ENCODE measurements around the gene SIRT7. TPM values are rescaled to one million over a fixed set of nuclear protein-coding genes. Genes with fewer than 3 reads are reported as not detected.

SIRT7 gene
- total RNA-seq, 1 donor from 2014 or later = 30.2 TPM

DNA sequence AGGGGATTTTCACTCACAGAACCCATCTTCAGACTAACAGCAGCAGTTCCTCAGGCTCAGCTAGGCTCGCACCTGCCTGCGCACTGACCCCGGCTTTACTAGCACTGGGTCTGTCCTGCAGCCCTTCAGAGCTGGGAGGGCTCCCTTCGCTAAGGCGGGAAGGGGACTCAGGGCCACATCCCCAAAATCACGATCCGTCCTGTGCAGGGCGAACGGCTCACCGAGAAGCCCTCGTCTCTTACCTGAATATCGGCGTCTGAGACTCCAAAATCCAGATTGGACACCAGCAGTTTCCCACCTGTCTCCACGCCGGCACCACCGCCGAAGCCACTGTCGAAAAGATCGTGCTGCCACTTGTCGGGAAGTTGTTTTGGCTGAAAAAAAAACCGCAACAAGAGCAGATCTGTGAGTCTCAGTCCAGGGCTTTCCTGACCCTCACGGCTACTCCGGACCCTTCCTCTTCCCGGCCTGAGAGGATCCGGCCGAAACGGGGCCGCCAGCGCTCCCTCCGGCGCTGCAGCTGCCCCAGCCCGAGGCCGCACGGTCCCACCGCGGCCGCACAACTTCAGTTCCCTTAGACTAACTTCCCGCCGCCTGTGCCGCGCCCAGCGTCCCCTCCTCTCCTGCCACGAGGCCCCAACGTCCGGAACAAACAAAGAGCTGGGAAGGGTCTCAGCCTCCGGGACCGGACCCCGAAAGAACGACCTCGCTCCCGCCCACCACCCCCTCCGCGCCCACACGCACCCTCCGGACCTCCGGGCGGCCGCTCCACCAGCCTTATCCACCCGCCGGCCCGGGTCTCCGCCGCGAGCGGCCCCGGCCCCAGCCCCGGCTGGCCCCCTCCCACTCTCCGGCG is 27.3 kb downstream of the SIRT7 start:
- no peak for FAIRE-seq
- no peaks in the 10 kb centered on the region for H3K27me3 Mint-ChIP-seq (ENCODE audit: low read depth, unreplicated experiment)

DNA sequence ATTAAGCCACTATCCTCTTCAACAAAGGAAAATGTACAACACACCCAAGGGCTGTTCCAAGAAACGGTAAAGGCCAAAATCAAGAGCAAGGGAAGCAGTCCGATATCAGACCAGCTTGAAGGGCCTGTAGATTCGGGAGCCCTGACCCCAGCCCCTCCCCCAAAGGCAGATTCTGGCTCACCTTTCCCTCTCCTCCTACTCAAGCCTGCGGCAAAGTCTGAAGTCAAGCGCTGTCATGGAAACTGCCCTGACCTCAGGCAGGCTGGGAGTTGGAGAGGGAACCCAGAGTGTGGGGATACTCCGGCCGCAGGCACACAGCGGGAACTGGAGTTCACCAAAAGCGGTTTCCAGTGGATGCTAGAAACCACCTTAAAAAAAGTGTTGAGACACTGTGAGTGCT is 28.4 kb downstream of the SIRT7 start:
- Histone ChIP-seq H3K4me3 (ENCODE audit: insufficient read depth, low read depth, low read length) (peak overlapping the region; percentile 93), H3K36me3 (ENCODE audit: insufficient read depth, low read length) (peaks cover 33% of the 10 kb centered on the region), H3K79me2 (ENCODE audit: insufficient read depth, low read length) (peaks cover 88% of the 10 kb centered on the region), H3K4me1 (ENCODE audit: insufficient read depth, low read length) (peaks cover 32% of the 10 kb centered on the region), H3K9me3 (ENCODE audit: insufficient read depth, low read depth, low read length) (no peaks in the 10 kb centered on the region), H3K9ac (ENCODE audit: low read length) (peak overlapping the region; percentile 97), H3K27ac (ENCODE audit: low read depth, low read length) (no peak overlapping the region), H3K4me2 (ENCODE audit: low read length) (peak overlapping the region; percentile 99), H3K27me3 (ENCODE audit: insufficient read depth, low read length) (no peaks in the 10 kb centered on the region), H4K20me1 (ENCODE audit: insufficient read depth, low read length) (peaks cover 57% of the 10 kb centered on the region), H2AFZ (ENCODE audit: low read depth, low read length) (no peak overlapping the region)
- Mint-ChIP-seq H3K4me3 (ENCODE audit: unreplicated experiment) (peak overlapping the region; percentile 93), H3K36me3 (ENCODE audit: low read depth, unreplicated experiment) (peaks cover 15% of the 10 kb centered on the region), H3K27me3 (ENCODE audit: low read depth, unreplicated experiment) (no peaks in the 10 kb centered on the region), H3K4me1 (ENCODE audit: low read depth, unreplicated experiment) (peaks cover 29% of the 10 kb centered on the region), H3K9me3 (ENCODE audit: unreplicated experiment) (no peaks in the 10 kb centered on the region), H3K27ac (ENCODE audit: unreplicated experiment) (no peak overlapping the region)
- DNase-seq (ENCODE audit: low read depth) (no peak), FAIRE-seq (no peak)
- no peak for TF ChIP-seq EZH2 (IDR thresholded peaks at IDR 0.05; ENCODE audit: insufficient read depth, low read length)
- TF ChIP-seq, protein P1, sequence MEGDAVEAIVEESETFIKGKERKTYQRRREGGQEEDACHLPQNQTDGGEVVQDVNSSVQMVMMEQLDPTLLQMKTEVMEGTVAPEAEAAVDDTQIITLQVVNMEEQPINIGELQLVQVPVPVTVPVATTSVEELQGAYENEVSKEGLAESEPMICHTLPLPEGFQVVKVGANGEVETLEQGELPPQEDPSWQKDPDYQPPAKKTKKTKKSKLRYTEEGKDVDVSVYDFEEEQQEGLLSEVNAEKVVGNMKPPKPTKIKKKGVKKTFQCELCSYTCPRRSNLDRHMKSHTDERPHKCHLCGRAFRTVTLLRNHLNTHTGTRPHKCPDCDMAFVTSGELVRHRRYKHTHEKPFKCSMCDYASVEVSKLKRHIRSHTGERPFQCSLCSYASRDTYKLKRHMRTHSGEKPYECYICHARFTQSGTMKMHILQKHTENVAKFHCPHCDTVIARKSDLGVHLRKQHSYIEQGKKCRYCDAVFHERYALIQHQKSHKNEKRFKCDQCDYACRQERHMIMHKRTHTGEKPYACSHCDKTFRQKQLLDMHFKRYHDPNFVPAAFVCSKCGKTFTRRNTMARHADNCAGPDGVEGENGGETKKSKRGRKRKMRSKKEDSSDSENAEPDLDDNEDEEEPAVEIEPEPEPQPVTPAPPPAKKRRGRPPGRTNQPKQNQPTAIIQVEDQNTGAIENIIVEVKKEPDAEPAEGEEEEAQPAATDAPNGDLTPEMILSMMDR (IDR thresholded peaks at IDR 0.05; ENCODE audit: insufficient read depth, low read depth, low read length) = no peak

More for the DNA sequence above, 27.3 kb downstream of the SIRT7 start:
- H3K9me3 Mint-ChIP-seq (ENCODE audit: unreplicated experiment) = no peaks in the 10 kb centered on the region
- DNase-seq (ENCODE audit: low read depth) = no peak
- H3K27ac Mint-ChIP-seq (ENCODE audit: unreplicated experiment) = peak overlapping the region; percentile 94
- Histone ChIP-seq H3K27me3 (ENCODE audit: insufficient read depth, low read length) (no peaks in the 10 kb centered on the region), H4K20me1 (ENCODE audit: insufficient read depth, low read length) (peaks cover 46% of the 10 kb centered on the region), H3K9ac (ENCODE audit: low read length) (peak overlapping the region; percentile 97), H3K9me3 (ENCODE audit: insufficient read depth, low read depth, low read length) (no peaks in the 10 kb centered on the region), H3K36me3 (ENCODE audit: insufficient read depth, low read length) (peaks cover 28% of the 10 kb centered on the region), H3K27ac (ENCODE audit: low read depth, low read length) (peak overlapping the region; percentile 92), H3K4me2 (ENCODE audit: low read length) (peak overlapping the region; percentile 99), H3K79me2 (ENCODE audit: insufficient read depth, low read length) (peaks cover 81% of the 10 kb centered on the region), H3K4me1 (ENCODE audit: insufficient read depth, low read length) (peaks cover 25% of the 10 kb centered on the region), H2AFZ (ENCODE audit: low read depth, low read length) (no peak overlapping the region), H3K4me3 (ENCODE audit: insufficient read depth, low read depth, low read length) (peak overlapping the region; percentile 93)
- peak overlapping the region; percentile 93 for H3K4me3 Mint-ChIP-seq (ENCODE audit: unreplicated experiment)
- H3K4me1 Mint-ChIP-seq (ENCODE audit: low read depth, unreplicated experiment) = peaks cover 21% of the 10 kb centered on the region
- TF ChIP-seq, protein P1 (IDR thresholded peaks at IDR 0.05; ENCODE audit: insufficient read depth, low read depth, low read length) = no peak
- peaks cover 12% of the 10 kb centered on the region for H3K36me3 Mint-ChIP-seq (ENCODE audit: low read depth, unreplicated experiment)
